Panc1 (cell line): ENCODE data around the gene PIK3IP1. TPM values are rescaled to one million over a fixed set of nuclear protein-coding genes. Genes with fewer than 3 reads are reported as not detected.

ENCODE experiments used
- ATAC-seq: fragments of 200-7000 bp; cut with Tn5 transposase; 2 replicates; pipeline ENCODE4 v1.9.1; 2020; ENCODE audit warnings: mild to moderate bottlenecking, moderate library complexity
- BruUV-seq: library from RNA; stranded (reverse); fragments of 400-500 nt; replicated peaks from 2 replicates; lab custom pipeline; 2021; lab: Mats Ljungman, UMichigan
- CTCF ChIA-PET: fragments of 300-600 bp; sonication (Branson Sonifier 250); formaldehyde crosslinking; loops from one replicate; lab custom pipeline; 2022; ENCODE audit warnings: antibody characterized with exemption; lab: Charles Lee
- POLR2A ChIA-PET: fragments of 300-600 bp; sonication (Branson Sonifier 250); formaldehyde crosslinking; loops from one replicate; lab custom pipeline; 2022; ENCODE audit warnings: antibody characterized with exemption; lab: Charles Lee
- DNase-seq: peaks from one replicate; pipeline ENCODE4 v3.0.0-alpha.2; 2010; ENCODE audit warnings: low read depth, low spot score
- H3K27ac ChIP-seq: 2 replicates; pipeline ENCODE4 v1.5.1; 2011; ENCODE audit warnings: mild to moderate bottlenecking, low read length, inconsistent platforms
- H3K27me3 ChIP-seq: fragments of 200-500 bp; sonication (Bioruptor generic); 2 replicates; pipeline ENCODE4 v1.6.0; 2014; ENCODE audit warnings: low read length, inconsistent platforms; ENCODE audit not compliant: control insufficient read depth, insufficient read depth
- H3K36me3 ChIP-seq: fragments of 200-500 bp; sonication (Bioruptor generic); 2 replicates; pipeline ENCODE4 v1.5.1; 2014; ENCODE audit warnings: inconsistent platforms, mild to moderate bottlenecking, low read length, moderate library complexity; ENCODE audit not compliant: control insufficient read depth, insufficient read depth
- H3K4me1 ChIP-seq: 2 replicates; pipeline ENCODE4 v1.5.1; 2011; ENCODE audit warnings: inconsistent platforms, mild to moderate bottlenecking, low read length, moderate library complexity; ENCODE audit not compliant: control insufficient read depth, insufficient read depth
- H3K4me3 ChIP-seq, 2 experiments: 2 replicates each; pipeline ENCODE4 v1.5.1; 2011 to 2012; ENCODE audit warnings: low read depth in 2 of 2, low read length in 2 of 2, mild to moderate bottlenecking in 2 of 2, inconsistent platforms in 1 of 2, moderate library complexity in 1 of 2
- H3K9me3 ChIP-seq: fragments of 200-500 bp; sonication (Bioruptor generic); 2 replicates; pipeline ENCODE4 v1.5.1; 2014; ENCODE audit warnings: low read depth, mild to moderate bottlenecking, inconsistent platforms, low read length, moderate library complexity; ENCODE audit not compliant: control insufficient read depth, insufficient read depth
- POLR2AphosphoS5 ChIP-seq: IDR thresholded peaks from 2 replicates; pipeline ENCODE4 v1.6.1; 2012; ENCODE audit warnings: mild to moderate bottlenecking, low read depth, low read length, moderate library complexity
- REST ChIP-seq, 2 experiments: IDR thresholded peaks; 2 replicates each; pipeline ENCODE4 v1.6.1; 2011 to 2012; ENCODE audit warnings: low read depth in 2 of 2, control low read depth in 1 of 2, low read length in 1 of 2, mild to moderate bottlenecking in 1 of 2, moderate library complexity in 1 of 2; ENCODE audit not compliant: insufficient read depth in 1 of 2
- SIN3A ChIP-seq: IDR thresholded peaks from 2 replicates; pipeline ENCODE4 v1.6.1; 2012; ENCODE audit warnings: low read depth, mild to moderate bottlenecking, low read length, moderate library complexity, borderline replicate concordance; ENCODE audit not compliant: insufficient read depth
- TCF7L2 ChIP-seq: IDR thresholded peaks from 2 replicates; pipeline ENCODE4 v1.6.1; 2011; ENCODE audit warnings: mild to moderate bottlenecking, low read depth, low read length, inconsistent platforms
- in situ Hi-C: cut with HindIII; loops from 2 replicates; pipeline ENCODE4 v1.10.0; 2016; ENCODE audit warnings: low sequenced_read_pairs, low pct_unique_long_range_greater_than_20kb
- intact Hi-C: fragments of 100-400 bp; cut with micrococcal nuclease; formaldehyde crosslinking; loops from one replicate; pipeline ENCODE4 v1.10.0; 2022; ENCODE audit not compliant: unreplicated experiment
- total RNA-seq: library from RNA; stranded (reverse); gene quantifications from one replicate; pipeline ENCODE4 v1.2.1, GENCODE V29; 2021; ENCODE audit not compliant: unreplicated experiment
- TF ChIP-seq, protein P1 (sequence below): fragments of 450-650 bp; IDR thresholded peaks from 2 replicates; pipeline ENCODE4 v1.5.1; 2017; ENCODE audit warnings: mild to moderate bottlenecking

PIK3IP1 gene
- total RNA-seq, 1 experiment from 2014 or later = 3.6 TPM

DNA sequence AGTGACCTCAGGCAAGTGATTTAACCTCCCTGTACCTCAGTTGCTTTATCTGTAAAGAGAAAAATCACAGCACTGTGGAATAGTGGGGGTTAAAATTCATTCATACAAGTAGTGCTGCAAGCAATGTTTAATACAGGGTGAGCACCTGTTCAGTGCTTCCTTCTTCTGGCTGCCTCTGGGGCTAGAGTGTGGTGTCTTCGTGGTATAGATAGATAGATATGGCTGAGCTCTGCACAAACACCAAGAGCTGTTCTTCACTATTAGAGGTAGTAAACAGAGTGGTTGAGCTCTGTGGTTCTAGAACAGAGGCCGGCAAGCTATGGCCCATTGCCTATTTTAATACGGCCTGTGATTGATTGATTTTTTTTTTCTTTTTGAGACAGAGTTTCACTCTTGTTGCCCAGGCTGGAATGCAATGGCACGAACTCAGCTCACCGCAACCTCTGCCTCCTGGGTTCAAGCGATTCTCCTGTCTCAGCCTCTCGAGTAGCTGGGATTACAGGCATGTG, 47.3 kb downstream of the PIK3IP1 start:
- DNase-seq (no peak), ATAC-seq (no peak)
- intact Hi-C loops = no loop called here
- Histone ChIP-seq H3K4me1 (peaks cover 30% of the 10 kb centered on the region), H3K4me3 (no peak overlapping the region), H3K27me3 (no peaks in the 10 kb centered on the region), H3K9me3 (no peaks in the 10 kb centered on the region), H3K36me3 (no peaks in the 10 kb centered on the region), H3K27ac (no peak overlapping the region)
- TF ChIP-seq REST (IDR thresholded peaks at IDR 0.05; ENCODE audit: insufficient read depth in 1 of 2, low read depth in 2 of 2, low read length in 1 of 2) = no peak
- TF ChIP-seq SIN3A = no peak
- TF ChIP-seq, protein P1, sequence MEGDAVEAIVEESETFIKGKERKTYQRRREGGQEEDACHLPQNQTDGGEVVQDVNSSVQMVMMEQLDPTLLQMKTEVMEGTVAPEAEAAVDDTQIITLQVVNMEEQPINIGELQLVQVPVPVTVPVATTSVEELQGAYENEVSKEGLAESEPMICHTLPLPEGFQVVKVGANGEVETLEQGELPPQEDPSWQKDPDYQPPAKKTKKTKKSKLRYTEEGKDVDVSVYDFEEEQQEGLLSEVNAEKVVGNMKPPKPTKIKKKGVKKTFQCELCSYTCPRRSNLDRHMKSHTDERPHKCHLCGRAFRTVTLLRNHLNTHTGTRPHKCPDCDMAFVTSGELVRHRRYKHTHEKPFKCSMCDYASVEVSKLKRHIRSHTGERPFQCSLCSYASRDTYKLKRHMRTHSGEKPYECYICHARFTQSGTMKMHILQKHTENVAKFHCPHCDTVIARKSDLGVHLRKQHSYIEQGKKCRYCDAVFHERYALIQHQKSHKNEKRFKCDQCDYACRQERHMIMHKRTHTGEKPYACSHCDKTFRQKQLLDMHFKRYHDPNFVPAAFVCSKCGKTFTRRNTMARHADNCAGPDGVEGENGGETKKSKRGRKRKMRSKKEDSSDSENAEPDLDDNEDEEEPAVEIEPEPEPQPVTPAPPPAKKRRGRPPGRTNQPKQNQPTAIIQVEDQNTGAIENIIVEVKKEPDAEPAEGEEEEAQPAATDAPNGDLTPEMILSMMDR = no peak
- no peak for TF ChIP-seq TCF7L2
- no peak for TF ChIP-seq POLR2AphosphoS5
- POLR2A ChIA-PET = interaction anchor here (0.6 to 0.7 kb wide), 2 partner anchors 13 to 282 kb away, joined by 3 read pairs; no protein-coding TSS in a partner anchor
- CTCF ChIA-PET = interaction anchor here (0.7 kb wide), 1 partner anchor 274 kb away, joined by 4 read pairs; no protein-coding TSS in a partner anchor
- no TSS peak for BruUV-seq
- in situ Hi-C loops = no loop called here

DNA sequence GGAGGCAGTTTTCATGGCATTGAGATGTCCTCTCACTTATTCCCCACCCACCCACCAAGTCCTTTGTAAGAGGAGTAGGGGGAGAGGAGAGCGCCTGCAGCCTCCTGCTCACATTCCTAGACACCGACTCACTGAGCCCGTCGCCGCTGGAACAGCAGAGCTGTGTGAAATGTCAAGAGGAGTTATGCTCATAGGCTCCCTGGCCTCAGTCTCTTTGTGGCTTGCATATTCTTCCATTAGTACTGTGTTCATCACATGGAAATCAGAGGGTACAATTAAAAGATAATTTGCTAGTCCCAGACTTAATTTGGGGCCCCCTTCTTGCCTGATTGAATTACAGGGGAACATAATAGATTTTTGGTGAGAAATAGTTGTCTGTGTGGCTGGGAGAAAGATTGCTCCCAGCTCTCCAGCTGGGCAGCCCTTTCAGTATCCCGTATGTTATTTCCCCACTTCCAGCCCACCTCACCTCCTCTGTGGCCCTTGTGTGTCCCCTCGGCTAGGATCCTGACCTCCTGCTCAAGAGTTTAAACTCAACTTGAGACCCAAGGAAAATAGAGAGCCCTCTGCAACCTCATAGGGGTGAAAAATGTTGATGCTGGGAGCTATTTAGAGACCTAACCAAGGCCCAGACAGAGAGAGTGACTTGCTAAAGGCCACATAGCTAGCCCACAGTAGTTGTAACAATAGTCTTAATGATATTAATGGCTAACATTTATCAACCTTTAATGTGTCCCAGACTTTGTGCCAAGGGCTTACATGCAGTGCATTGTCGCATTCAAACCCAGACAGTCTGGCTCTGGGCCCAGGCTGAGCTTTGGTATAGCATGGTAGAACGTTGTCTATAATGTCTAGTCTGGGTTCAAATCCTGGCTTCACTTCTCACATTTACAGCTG, 48.0 kb downstream of the PIK3IP1 start:
- ChIA-PET CTCF (interaction anchor here (0.6 kb wide), 1 partner anchor 12 kb away, joined by 5 read pairs; no protein-coding TSS in a partner anchor), POLR2A (interaction anchor here (1.2 kb wide), 1 partner anchor 46 kb away, joined by 3 read pairs; no protein-coding TSS in a partner anchor)
- Histone ChIP-seq H3K27me3 (no peaks in the 10 kb centered on the region), H3K4me1 (peaks cover 30% of the 10 kb centered on the region), H3K9me3 (no peaks in the 10 kb centered on the region), H3K4me3 (no peak overlapping the region), H3K27ac (peak overlapping the region; percentile 56), H3K36me3 (no peaks in the 10 kb centered on the region)
- DNase-seq (no peak), ATAC-seq (peak; percentile 86)
- no peak for TF ChIP-seq SIN3A
- TF ChIP-seq TCF7L2 = no peak
- TF ChIP-seq REST (IDR thresholded peaks at IDR 0.05; ENCODE audit: insufficient read depth in 1 of 2, low read depth in 2 of 2, low read length in 1 of 2) = no peak
- intact Hi-C loops (no loop called here), in situ Hi-C loops (no loop called here)
- BruUV-seq = no TSS peak
